GM18868 (cell line): ENCODE data around the gene OMP.

Experiments
- ATAC-seq: cut with Tn5 transposase; IDR thresholded peaks from one replicate; pipeline ENCODE4 v1.9.1; 2021; ENCODE audit warnings: mild to moderate bottlenecking, moderate library complexity; ENCODE audit not compliant: unreplicated experiment

OMP gene

GRCh38 chr11:77136784-77137420, 34.3 kb downstream of the OMP start:
- ATAC-seq, result no peak

GRCh38 chr11:77137421-77137820, 34.8 kb downstream of the OMP start:
- no peak for ATAC-seq

- ATAC-seq, result no peak
These were observed 35.5 kb downstream of the OMP start for GRCh38 chr11:77138106-77138649.

- ATAC-seq, result no peak
These were observed 36.6 kb downstream of the OMP start for GRCh38 chr11:77139201-77139600.

GRCh38 chr11:77140231-77140851, 37.7 kb downstream of the OMP start:
- ATAC-seq, result no peak

GRCh38 chr11:77141034-77141433, 38.4 kb downstream of the OMP start:
- no peak for ATAC-seq

- ATAC-seq, result no peak
These were observed 38.8 kb downstream of the OMP start for GRCh38 chr11:77141475-77141874.

GRCh38 chr11:77142091-77142975, 39.7 kb downstream of the OMP start:
- ATAC-seq, result peak; percentile 56

- ATAC-seq, result no peak
These were observed 40.9 kb downstream of the OMP start for GRCh38 chr11:77143405-77144020.

- no peak for ATAC-seq
These were observed 41.7 kb downstream of the OMP start for GRCh38 chr11:77144196-77144856.

- ATAC-seq, result no peak
These were observed 42.3 kb downstream of the OMP start for GRCh38 chr11:77144857-77145428.

- no peak for ATAC-seq
These were observed 43.8 kb downstream of the OMP start for GRCh38 chr11:77146261-77147035.

- ATAC-seq, result no peak
These were observed 44.3 kb downstream of the OMP start for GRCh38 chr11:77147036-77147315.

- ATAC-seq, result no peak
These were observed 45.2 kb downstream of the OMP start for GRCh38 chr11:77147668-77148321.

- ATAC-seq, result no peak
These were observed 46.5 kb downstream of the OMP start for GRCh38 chr11:77148963-77149715.

GRCh38 chr11:77149716-77150392, 47.2 kb downstream of the OMP start:
- no peak for ATAC-seq

- no peak for ATAC-seq
These were observed 48.2 kb downstream of the OMP start for GRCh38 chr11:77150836-77151235.
